ENCODE data around the gene RAB31. TPM values are rescaled to one million over a fixed set of nuclear protein-coding genes. Genes with fewer than 3 reads are reported as not detected.

The RAB31 gene
- total RNA-seq, 1 experiment from 2014 or later: 6.1 TPM

- H3K4me3 ChIP-seq (ENCODE audit: low read depth, low read length, poor library complexity, severe bottlenecking): no peak overlapping the region
- no peak for DNase-seq (ENCODE audit: low spot score)
- no peaks in the 10 kb centered on the region for H3K36me3 ChIP-seq (ENCODE audit: insufficient read depth, low read length, poor library complexity, severe bottlenecking)
- no peaks in the 10 kb centered on the region for H3K27me3 ChIP-seq (replicated peaks; ENCODE audit: insufficient read depth, low read depth, low read length, poor library complexity)
- TF ChIP-seq CTCF (conservative IDR thresholded peaks at IDR 0.05; ENCODE audit: low read depth, low read length): no peak
- no peak for TF ChIP-seq EZH2 (IDR thresholded peaks at IDR 0.05; ENCODE audit: borderline replicate concordance, low read depth, low read length, poor library complexity, severe bottlenecking)
- ChIA-PET POLR2A (ENCODE audit: low non-redundant PET) (no interaction called here), CTCF (no interaction called here)
- intact Hi-C loops (cut with micrococcal nuclease; ENCODE audit: unreplicated experiment): no loop called here
- no TSS peak for BruUV-seq (replicated peaks)
- H3K27ac ChIP-seq (ENCODE audit: low read depth, low read length, poor library complexity, severe bottlenecking): no peak overlapping the region
- no peaks in the 10 kb centered on the region for H3K9me3 ChIP-seq (ENCODE audit: low read depth, low read length, poor library complexity, severe bottlenecking)
- peaks cover 6% of the 10 kb centered on the region for H3K4me1 ChIP-seq (ENCODE audit: insufficient read depth, low read length, poor library complexity, severe bottlenecking)
These were observed 194.7 kb downstream of the RAB31 start for GRCh38 chr18:9902832-9903231.

GRCh38 chr18:9905401-9905922, 197.4 kb downstream of the RAB31 start:
- H3K9me3 ChIP-seq (ENCODE audit: low read depth, low read length, poor library complexity, severe bottlenecking): no peaks in the 10 kb centered on the region
- no peak overlapping the region for H3K4me3 ChIP-seq (ENCODE audit: low read depth, low read length, poor library complexity, severe bottlenecking)
- no TSS peak for BruUV-seq (replicated peaks)
- H3K36me3 ChIP-seq (ENCODE audit: insufficient read depth, low read length, poor library complexity, severe bottlenecking): no peaks in the 10 kb centered on the region
- POLR2A ChIA-PET (ENCODE audit: low non-redundant PET): no interaction called here
- H3K27me3 ChIP-seq (replicated peaks; ENCODE audit: insufficient read depth, low read depth, low read length, poor library complexity): no peaks in the 10 kb centered on the region
- no peak for TF ChIP-seq EZH2 (IDR thresholded peaks at IDR 0.05; ENCODE audit: borderline replicate concordance, low read depth, low read length, poor library complexity, severe bottlenecking)
- TF ChIP-seq CTCF (conservative IDR thresholded peaks at IDR 0.05; ENCODE audit: low read depth, low read length): no peak
- H3K4me1 ChIP-seq (ENCODE audit: insufficient read depth, low read length, poor library complexity, severe bottlenecking): peaks cover 6% of the 10 kb centered on the region
- DNase-seq (ENCODE audit: low spot score): no peak
- CTCF ChIA-PET: no interaction called here
- intact Hi-C loops (cut with micrococcal nuclease; ENCODE audit: unreplicated experiment): no loop called here
- H3K27ac ChIP-seq (ENCODE audit: low read depth, low read length, poor library complexity, severe bottlenecking): no peak overlapping the region

GRCh38 chr18:9906481-9906880, 198.4 kb downstream of the RAB31 start:
- ChIA-PET CTCF (no interaction called here), POLR2A (ENCODE audit: low non-redundant PET) (no interaction called here)
- TF ChIP-seq EZH2 (IDR thresholded peaks at IDR 0.05; ENCODE audit: borderline replicate concordance, low read depth, low read length, poor library complexity, severe bottlenecking): no peak
- no peak for TF ChIP-seq CTCF (conservative IDR thresholded peaks at IDR 0.05; ENCODE audit: low read depth, low read length)
- Histone ChIP-seq H3K27ac (ENCODE audit: low read depth, low read length, poor library complexity, severe bottlenecking) (no peak overlapping the region), H3K27me3 (replicated peaks; ENCODE audit: insufficient read depth, low read depth, low read length, poor library complexity) (no peaks in the 10 kb centered on the region), H3K4me1 (ENCODE audit: insufficient read depth, low read length, poor library complexity, severe bottlenecking) (peaks cover under 1% of the 10 kb centered on the region), H3K36me3 (ENCODE audit: insufficient read depth, low read length, poor library complexity, severe bottlenecking) (no peaks in the 10 kb centered on the region), H3K9me3 (ENCODE audit: low read depth, low read length, poor library complexity, severe bottlenecking) (no peaks in the 10 kb centered on the region), H3K4me3 (ENCODE audit: low read depth, low read length, poor library complexity, severe bottlenecking) (no peak overlapping the region)
- intact Hi-C loops (cut with micrococcal nuclease; ENCODE audit: unreplicated experiment): no loop called here
- no TSS peak for BruUV-seq (replicated peaks)
- DNase-seq (ENCODE audit: low spot score): no peak
